Hepatocyte (in vitro differentiated cells): ENCODE data around the gene ADAMTS4.

Experiments used
- EZH2 ChIP-seq: fragments of 200-600 bp; sonication (generic); IDR thresholded peaks from 2 replicates; pipeline ENCODE4 v1.6.1; 2016; ENCODE audit warnings: antibody characterized with exemption, mild to moderate bottlenecking, borderline replicate concordance
- TF ChIP-seq, protein P1 (sequence below): fragments of 200-600 bp; sonication (generic); IDR thresholded peaks from 2 replicates; pipeline ENCODE4 v1.5.1; 2016; ENCODE audit warnings: antibody characterized with exemption, mild to moderate bottlenecking; ENCODE audit not compliant: poor library complexity

DNA sequence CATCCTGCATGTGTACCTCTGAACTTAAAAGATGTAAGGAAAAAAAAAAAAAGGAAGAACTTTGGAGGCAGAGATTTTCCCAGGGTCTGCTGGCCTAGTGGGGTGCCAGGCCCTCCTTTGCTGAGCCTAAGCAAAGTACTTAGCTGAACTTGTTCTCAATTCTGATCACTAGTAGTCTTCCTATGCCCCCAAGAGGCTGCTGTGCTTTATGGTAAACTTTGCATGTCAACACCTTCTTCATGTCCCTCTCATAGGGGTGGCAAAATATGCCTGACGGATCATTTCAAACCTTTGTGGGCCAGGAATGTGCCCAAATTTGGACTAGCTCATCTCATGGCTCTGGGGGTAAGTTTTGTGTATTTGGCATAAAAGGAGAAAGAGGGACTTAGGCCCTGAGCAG lies 41.0 kb downstream of the ADAMTS4 start:
- TF ChIP-seq EZH2: no peak
- TF ChIP-seq, protein P1, sequence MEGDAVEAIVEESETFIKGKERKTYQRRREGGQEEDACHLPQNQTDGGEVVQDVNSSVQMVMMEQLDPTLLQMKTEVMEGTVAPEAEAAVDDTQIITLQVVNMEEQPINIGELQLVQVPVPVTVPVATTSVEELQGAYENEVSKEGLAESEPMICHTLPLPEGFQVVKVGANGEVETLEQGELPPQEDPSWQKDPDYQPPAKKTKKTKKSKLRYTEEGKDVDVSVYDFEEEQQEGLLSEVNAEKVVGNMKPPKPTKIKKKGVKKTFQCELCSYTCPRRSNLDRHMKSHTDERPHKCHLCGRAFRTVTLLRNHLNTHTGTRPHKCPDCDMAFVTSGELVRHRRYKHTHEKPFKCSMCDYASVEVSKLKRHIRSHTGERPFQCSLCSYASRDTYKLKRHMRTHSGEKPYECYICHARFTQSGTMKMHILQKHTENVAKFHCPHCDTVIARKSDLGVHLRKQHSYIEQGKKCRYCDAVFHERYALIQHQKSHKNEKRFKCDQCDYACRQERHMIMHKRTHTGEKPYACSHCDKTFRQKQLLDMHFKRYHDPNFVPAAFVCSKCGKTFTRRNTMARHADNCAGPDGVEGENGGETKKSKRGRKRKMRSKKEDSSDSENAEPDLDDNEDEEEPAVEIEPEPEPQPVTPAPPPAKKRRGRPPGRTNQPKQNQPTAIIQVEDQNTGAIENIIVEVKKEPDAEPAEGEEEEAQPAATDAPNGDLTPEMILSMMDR: no peak
